ENCODE measurements around the gene THAP5. TPM values are rescaled to one million over a fixed set of nuclear protein-coding genes. Genes with fewer than 3 reads are reported as not detected.
"Not testable (repeated sequence)": the region's sequence is repeated elsewhere in the genome, so short reads cannot be mapped to it uniquely, and the experiment has no call there.

The THAP5 gene
- total RNA-seq, 1 donor from 2014 or later = 35.4 TPM

DNA sequence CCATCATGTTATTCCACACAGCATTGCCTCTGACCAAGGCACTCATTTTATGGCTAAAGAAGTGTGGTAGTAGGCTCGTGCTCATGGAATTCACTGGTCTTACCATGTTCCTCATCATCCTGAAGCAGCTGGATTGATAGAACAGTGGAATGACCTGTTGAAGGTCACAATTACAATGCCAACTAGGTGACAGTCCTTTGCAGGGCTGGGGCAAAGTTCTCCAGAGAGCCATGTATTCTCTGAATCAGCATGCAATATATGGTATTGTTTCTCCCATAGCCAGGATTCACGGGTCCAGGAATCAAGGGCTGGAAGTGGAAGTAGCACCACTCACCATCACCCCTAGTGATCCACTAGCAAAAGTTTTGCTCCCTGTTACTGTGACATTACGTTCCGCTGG is 30.8 kb downstream of the THAP5 start:
- DNase-seq (ENCODE audit: low spot score); H3K36me3 Mint-ChIP-seq (ENCODE audit: low read depth); H3K27ac Mint-ChIP-seq; intact Hi-C loops (cut with micrococcal nuclease); H3K4me1 Mint-ChIP-seq (ENCODE audit: low read depth); H3K9me3 Mint-ChIP-seq; H3K4me3 Mint-ChIP-seq (ENCODE audit: low read depth): not testable (repeated sequence)
- H3K27me3 Mint-ChIP-seq (ENCODE audit: low read depth) = peaks cover 17% of the 10 kb centered on the region

- H3K36me3 Mint-ChIP-seq (ENCODE audit: low read depth); H3K4me3 Mint-ChIP-seq (ENCODE audit: low read depth); H3K27ac Mint-ChIP-seq; H3K9me3 Mint-ChIP-seq; H3K4me1 Mint-ChIP-seq (ENCODE audit: low read depth); intact Hi-C loops (cut with micrococcal nuclease); DNase-seq (ENCODE audit: low spot score): not testable (repeated sequence)
- peaks cover 17% of the 10 kb centered on the region for H3K27me3 Mint-ChIP-seq (ENCODE audit: low read depth)
Observed at GRCh38 chr7:108538236-108538635, 31.3 kb downstream of the THAP5 start.

DNA sequence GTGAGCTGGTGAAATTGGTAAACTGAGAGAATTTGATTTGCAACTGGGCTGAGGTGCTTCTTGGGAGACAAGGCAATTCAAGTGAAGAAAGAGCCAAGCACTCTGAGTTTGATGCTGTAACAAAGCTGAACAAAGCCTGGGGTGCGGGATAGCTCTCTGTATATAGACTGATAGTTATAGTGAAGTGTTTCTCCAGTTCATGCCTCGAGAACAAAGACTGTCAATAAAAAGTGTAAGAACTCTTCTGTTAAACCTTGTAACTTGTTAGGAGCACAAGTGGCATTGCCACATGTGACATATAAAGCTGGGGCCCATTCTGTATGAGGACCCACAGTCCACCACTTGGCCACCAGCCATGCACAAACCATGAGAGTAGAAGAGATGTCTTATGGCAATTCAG is 32.3 kb downstream of the THAP5 start:
- Mint-ChIP-seq H3K27me3 (ENCODE audit: low read depth) (peaks cover 21% of the 10 kb centered on the region), H3K4me3 (ENCODE audit: low read depth) (no peak overlapping the region), H3K36me3 (ENCODE audit: low read depth) (no peaks in the 10 kb centered on the region), H3K27ac (no peak overlapping the region), H3K9me3 (no peaks in the 10 kb centered on the region), H3K4me1 (ENCODE audit: low read depth) (no peaks in the 10 kb centered on the region)
- intact Hi-C loops (cut with micrococcal nuclease) = no loop called here
- DNase-seq (ENCODE audit: low spot score) = no peak

GRCh38 chr7:108535744-108536143 is 33.8 kb downstream of the THAP5 start:
- H3K27ac Mint-ChIP-seq = no peak overlapping the region
- no peaks in the 10 kb centered on the region for H3K36me3 Mint-ChIP-seq (ENCODE audit: low read depth)
- intact Hi-C loops (cut with micrococcal nuclease) = no loop called here
- peaks cover 23% of the 10 kb centered on the region for H3K27me3 Mint-ChIP-seq (ENCODE audit: low read depth)
- no peak overlapping the region for H3K4me3 Mint-ChIP-seq (ENCODE audit: low read depth)
- DNase-seq (ENCODE audit: low spot score) = no peak
- no peaks in the 10 kb centered on the region for H3K9me3 Mint-ChIP-seq
- no peaks in the 10 kb centered on the region for H3K4me1 Mint-ChIP-seq (ENCODE audit: low read depth)

DNA sequence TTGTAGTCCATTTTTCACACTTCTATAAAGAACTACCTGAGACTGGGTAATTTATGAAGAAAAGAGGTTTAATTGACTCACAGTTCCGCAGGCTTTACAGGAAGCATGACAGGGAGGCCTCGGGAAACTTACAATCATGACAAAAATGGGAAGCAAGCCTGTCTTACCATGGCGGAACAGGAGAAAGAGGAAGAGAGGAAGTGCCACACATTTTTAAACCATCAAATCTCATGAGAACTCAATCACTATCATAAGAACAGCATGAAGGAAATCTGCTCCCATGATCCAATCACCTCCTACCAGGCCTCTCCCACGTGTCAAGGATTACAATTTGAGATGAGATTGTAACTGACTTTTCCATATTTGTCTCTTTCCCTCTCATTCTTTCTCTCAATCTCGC is 34.2 kb downstream of the THAP5 start:
- Mint-ChIP-seq H3K27ac (no peak overlapping the region), H3K9me3 (no peaks in the 10 kb centered on the region)
- intact Hi-C loops (cut with micrococcal nuclease) = no loop called here

DNA sequence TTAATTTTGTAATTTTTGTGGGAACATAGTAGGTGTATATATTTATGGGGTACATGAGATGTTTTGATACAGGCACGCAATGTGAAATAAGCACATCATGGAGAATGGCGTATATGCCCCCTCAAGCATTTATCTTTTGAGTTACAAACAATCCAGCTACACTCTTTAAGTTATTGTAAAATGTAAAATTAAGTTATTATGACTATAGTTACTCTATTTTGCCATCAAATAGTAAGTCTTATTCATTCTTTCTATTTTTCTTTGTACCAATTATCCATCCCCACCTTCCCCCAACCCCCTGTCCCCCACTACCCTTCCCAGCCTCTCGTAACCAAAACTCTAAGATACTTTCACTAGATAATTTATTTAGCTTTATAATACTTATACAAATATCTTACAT is 35.8 kb downstream of the THAP5 start:
- Mint-ChIP-seq H3K4me3 (ENCODE audit: low read depth) (no peak overlapping the region), H3K9me3 (no peaks in the 10 kb centered on the region), H3K27ac (no peak overlapping the region), H3K27me3 (ENCODE audit: low read depth) (peaks cover 24% of the 10 kb centered on the region), H3K4me1 (ENCODE audit: low read depth) (no peaks in the 10 kb centered on the region), H3K36me3 (ENCODE audit: low read depth) (no peaks in the 10 kb centered on the region)
- intact Hi-C loops (cut with micrococcal nuclease) = no loop called here
- no peak for DNase-seq (ENCODE audit: low spot score)

More for the DNA sequence above, 34.2 kb downstream of the THAP5 start:
- no peaks in the 10 kb centered on the region for H3K4me1 Mint-ChIP-seq (ENCODE audit: low read depth)
- DNase-seq (ENCODE audit: low spot score) = no peak
- H3K36me3 Mint-ChIP-seq (ENCODE audit: low read depth) = no peaks in the 10 kb centered on the region
- no peak overlapping the region for H3K4me3 Mint-ChIP-seq (ENCODE audit: low read depth)
- H3K27me3 Mint-ChIP-seq (ENCODE audit: low read depth) = peaks cover 26% of the 10 kb centered on the region

DNA sequence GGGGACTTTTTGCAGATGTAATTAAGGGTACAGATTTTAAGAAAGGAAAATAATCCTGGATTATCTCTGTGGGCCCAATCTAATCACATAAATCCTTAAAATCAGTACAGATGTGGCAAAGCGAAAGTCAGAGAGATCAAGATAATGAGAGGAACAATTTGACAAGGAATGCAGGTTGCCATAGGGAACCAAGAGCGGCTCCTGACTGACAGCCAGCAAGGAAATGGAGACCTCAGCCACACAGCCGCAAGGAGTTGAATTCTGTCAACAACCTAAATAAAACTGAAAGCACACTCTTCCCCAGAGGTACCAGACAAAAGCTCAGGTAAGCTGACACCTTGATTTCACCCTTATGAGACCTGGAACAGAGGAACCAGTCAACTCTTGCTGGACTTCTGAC is 40.2 kb downstream of the THAP5 start:
- DNase-seq (ENCODE audit: low spot score) = no peak
- H3K4me3 Mint-ChIP-seq (ENCODE audit: low read depth) = no peak overlapping the region
- H3K4me1 Mint-ChIP-seq (ENCODE audit: low read depth) = peaks cover 16% of the 10 kb centered on the region
- intact Hi-C loops (cut with micrococcal nuclease) = loop anchor here (10.0 kb wide), 1 partner anchor 965 kb away; the partner anchor contains the start of genes COG5 and DUS4L
- peaks cover 12% of the 10 kb centered on the region for H3K27me3 Mint-ChIP-seq (ENCODE audit: low read depth)
- H3K27ac Mint-ChIP-seq = no peak overlapping the region
- no peaks in the 10 kb centered on the region for H3K9me3 Mint-ChIP-seq
- no peaks in the 10 kb centered on the region for H3K36me3 Mint-ChIP-seq (ENCODE audit: low read depth)

DNA sequence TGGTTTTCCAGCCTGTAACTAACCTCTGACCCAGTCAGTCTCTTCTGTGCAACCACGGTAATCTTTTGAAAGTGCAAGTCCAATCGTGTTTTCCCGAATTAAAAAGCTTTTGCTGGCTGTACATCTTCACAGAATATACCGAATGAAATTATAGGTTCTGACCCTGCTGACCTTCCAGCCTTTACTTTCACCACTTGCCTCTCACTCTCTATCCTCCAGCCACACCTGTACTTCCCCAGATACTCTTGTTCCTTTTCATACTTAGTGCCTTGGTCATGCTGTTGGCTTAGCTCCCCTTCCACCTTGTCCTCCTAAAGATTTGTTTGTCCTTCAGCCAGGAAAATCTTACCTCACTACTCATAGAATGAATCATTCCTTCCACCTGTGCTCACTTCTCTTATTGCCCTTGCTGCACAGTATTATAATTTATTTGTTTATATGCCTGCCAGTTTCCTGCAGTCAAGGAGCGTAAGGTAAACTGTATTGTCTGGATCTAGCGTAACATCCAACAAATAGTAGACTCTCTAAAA is 41.3 kb downstream of the THAP5 start:
- Mint-ChIP-seq H3K36me3 (ENCODE audit: low read depth) (peaks cover 3% of the 10 kb centered on the region), H3K4me1 (ENCODE audit: low read depth) (peaks cover 27% of the 10 kb centered on the region), H3K9me3 (no peaks in the 10 kb centered on the region), H3K4me3 (ENCODE audit: low read depth) (no peak overlapping the region), H3K27me3 (ENCODE audit: low read depth) (peaks cover 10% of the 10 kb centered on the region), H3K27ac (peak overlapping the region; percentile 5)
- no peak for DNase-seq (ENCODE audit: low spot score)
- intact Hi-C loops (cut with micrococcal nuclease) = loop anchor here (10.0 kb wide), 1 partner anchor 963 kb away; the partner anchor contains the start of genes COG5 and DUS4L

DNA sequence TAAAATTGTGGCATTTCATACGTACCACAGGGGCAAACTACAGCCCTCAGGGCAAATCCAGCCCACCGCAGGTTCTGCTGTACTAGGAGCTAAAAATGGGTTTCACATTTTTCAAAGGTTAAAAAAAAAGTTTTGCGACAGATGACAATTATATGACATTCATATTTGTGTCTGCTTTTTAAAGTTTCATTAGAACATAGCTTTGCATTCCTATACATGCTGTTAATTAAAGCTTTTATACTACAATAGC is 42.8 kb downstream of the THAP5 start:
- Mint-ChIP-seq H3K4me1 (ENCODE audit: low read depth) (peaks cover 35% of the 10 kb centered on the region), H3K27me3 (ENCODE audit: low read depth) (peaks cover 4% of the 10 kb centered on the region), H3K4me3 (ENCODE audit: low read depth) (peak overlapping the region; percentile 89), H3K36me3 (ENCODE audit: low read depth) (peaks cover 8% of the 10 kb centered on the region), H3K27ac (peak overlapping the region; percentile 98), H3K9me3 (no peaks in the 10 kb centered on the region)
- DNase-seq (ENCODE audit: low spot score) = no peak
- intact Hi-C loops (cut with micrococcal nuclease) = loop anchor here (1.0 to 10.0 kb wide), 3 partner anchors 43 to 1358 kb away; partner anchors contain the start of genes COG5, DNAJB9, DUS4L and HBP1

GRCh38 chr7:108525985-108526767 is 43.3 kb downstream of the THAP5 start, which contains the start of gene PNPLA8:
TSS of gene PNPLA8 (minus strand) at chr7:108526135. CDS start at chr7:108515491, 10,644 bp downstream.
- Mint-ChIP-seq H3K27me3 (ENCODE audit: low read depth) (peaks cover 4% of the 10 kb centered on the region), H3K4me3 (ENCODE audit: low read depth) (peak within 1 kb of the TSS; percentile 89), H3K27ac (peak within 1 kb of the TSS; percentile 98), H3K4me1 (ENCODE audit: low read depth) (peaks cover 39% of the 10 kb centered on the region), H3K36me3 (ENCODE audit: low read depth) (peaks cover 13% of the 10 kb centered on the region), H3K9me3 (no peaks in the 10 kb centered on the region)
- DNase-seq (ENCODE audit: low spot score) = peak; percentile 100
- intact Hi-C loops (cut with micrococcal nuclease) = loop anchor here (1.0 to 10.0 kb wide), 3 partner anchors 43 to 1357 kb away; partner anchors contain the start of genes COG5, DNAJB9, DUS4L and HBP1

DNA sequence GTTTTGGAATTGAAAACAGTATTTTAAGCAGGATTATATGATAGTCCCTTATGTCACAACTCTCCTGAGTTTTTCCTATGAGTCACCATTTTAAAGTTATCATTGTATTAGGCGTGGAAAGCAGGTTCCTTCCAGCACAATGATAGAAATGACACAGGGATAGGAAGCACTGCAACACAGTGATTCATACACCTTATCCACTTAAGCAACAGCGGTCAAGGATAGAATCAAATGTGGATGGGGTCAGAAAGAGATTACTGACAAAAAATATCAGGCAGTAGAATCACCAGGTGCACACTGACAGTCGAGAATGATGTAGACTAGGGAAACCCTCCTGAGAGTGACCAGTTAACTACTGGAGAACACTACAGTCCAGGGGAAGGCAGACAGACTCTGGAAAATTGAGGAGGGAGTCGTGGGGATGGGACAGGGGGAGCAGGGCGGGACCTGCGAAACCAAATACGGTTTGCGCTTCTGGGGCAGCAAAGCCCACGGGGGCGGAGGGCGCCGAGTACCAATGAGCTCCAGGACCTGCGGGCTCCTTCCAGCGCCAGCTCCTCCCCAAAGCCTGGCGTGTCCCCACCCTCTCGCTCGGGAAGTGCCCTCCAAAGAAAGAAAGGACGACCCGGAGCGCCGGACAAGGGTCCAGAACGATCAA is 44.0 kb downstream of the THAP5 start:
- intact Hi-C loops (cut with micrococcal nuclease) = loop anchor here (10.0 kb wide), 1 partner anchor 961 kb away; the partner anchor contains the start of genes COG5 and DUS4L
- H3K36me3 Mint-ChIP-seq (ENCODE audit: low read depth) = peaks cover 17% of the 10 kb centered on the region
- H3K27me3 Mint-ChIP-seq (ENCODE audit: low read depth) = peaks cover 2% of the 10 kb centered on the region
- no peak for DNase-seq (ENCODE audit: low spot score)
- H3K27ac Mint-ChIP-seq = peak overlapping the region; percentile 98
- H3K4me3 Mint-ChIP-seq (ENCODE audit: low read depth) = peak overlapping the region; percentile 89
- H3K4me1 Mint-ChIP-seq (ENCODE audit: low read depth) = peaks cover 42% of the 10 kb centered on the region
- H3K9me3 Mint-ChIP-seq = no peaks in the 10 kb centered on the region

- peaks cover 43% of the 10 kb centered on the region for H3K36me3 Mint-ChIP-seq (ENCODE audit: low read depth)
- DNase-seq (ENCODE audit: low spot score) = no peak
- H3K4me1 Mint-ChIP-seq (ENCODE audit: low read depth) = peaks cover 46% of the 10 kb centered on the region
- H3K27me3 Mint-ChIP-seq (ENCODE audit: low read depth) = no peaks in the 10 kb centered on the region
- H3K27ac Mint-ChIP-seq = peak overlapping the region; percentile 3
- intact Hi-C loops (cut with micrococcal nuclease) = loop anchor here (10.0 kb wide), 1 partner anchor 958 kb away; the partner anchor contains the start of genes COG5 and DUS4L
- no peaks in the 10 kb centered on the region for H3K9me3 Mint-ChIP-seq
- H3K4me3 Mint-ChIP-seq (ENCODE audit: low read depth) = peak overlapping the region; percentile 31
Observed at GRCh38 chr7:108522780-108523179, 46.7 kb downstream of the THAP5 start.

DNA sequence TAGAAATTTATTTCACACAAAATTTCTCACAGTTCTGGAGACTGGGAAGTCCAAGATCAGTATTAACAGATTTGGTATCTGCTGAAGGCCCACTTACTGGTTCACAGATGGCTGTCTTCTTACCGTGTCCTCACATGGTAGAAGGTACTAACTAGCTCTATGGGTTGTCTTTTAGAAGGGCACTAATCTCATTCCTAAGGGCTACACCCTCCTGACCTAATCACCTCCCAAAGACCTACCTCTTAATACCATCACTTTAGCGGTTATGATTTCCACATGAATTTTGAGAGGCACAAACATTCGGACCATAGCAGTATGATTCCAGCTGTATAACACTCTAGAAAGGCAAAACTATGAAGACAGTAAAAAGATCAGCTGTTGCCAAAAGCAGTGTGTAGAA is 51.6 kb downstream of the THAP5 start:
- intact Hi-C loops (cut with micrococcal nuclease) = loop anchor here (10.0 kb wide), 1 partner anchor 1233 kb away; no protein-coding TSS in a partner anchor
- no peak overlapping the region for H3K4me3 Mint-ChIP-seq (ENCODE audit: low read depth)
- peaks cover 23% of the 10 kb centered on the region for H3K4me1 Mint-ChIP-seq (ENCODE audit: low read depth)
- no peaks in the 10 kb centered on the region for H3K27me3 Mint-ChIP-seq (ENCODE audit: low read depth)
- no peak for DNase-seq (ENCODE audit: low spot score)
- no peaks in the 10 kb centered on the region for H3K9me3 Mint-ChIP-seq
- H3K36me3 Mint-ChIP-seq (ENCODE audit: low read depth) = peaks cover 62% of the 10 kb centered on the region
- no peak overlapping the region for H3K27ac Mint-ChIP-seq
